Measurements from ENCODE around the gene TBX2.

DNA sequence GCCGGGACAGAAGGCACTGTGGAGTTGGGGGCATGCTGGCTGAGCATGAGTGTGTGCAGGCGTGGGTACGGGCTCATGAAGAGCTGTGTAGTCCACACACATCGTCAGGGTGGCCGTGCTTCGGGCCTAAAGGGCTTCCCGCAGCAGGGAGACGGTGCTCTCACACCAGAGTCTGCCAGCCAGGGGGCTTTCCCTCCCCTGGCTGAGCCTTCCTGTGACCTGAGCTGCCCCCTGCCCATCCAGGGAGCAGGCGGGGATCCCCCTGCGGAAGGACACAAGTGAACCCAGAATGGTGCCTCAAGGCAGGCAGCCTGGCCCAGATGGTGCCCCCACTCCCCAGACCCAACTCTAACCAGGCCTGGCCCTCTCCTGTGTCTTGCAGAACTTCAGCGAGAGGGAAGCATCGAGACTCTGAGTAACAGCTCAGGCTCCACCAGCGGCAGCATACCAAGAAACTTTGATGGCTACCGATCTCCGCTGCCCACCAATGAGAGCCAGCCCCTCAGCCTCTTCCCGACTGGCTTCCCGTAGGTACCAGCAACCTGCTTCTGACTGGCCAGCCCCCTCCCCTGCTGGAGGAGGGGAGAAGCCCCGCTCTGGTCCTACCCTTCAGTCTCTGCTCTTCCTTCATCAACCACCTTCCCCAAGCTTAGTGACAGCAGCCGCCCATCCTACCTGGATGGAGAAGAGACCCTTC is 7.9 kb upstream of the TBX2 start:
- no peak for TF ChIP-seq EZH2 (IDR thresholded peaks at IDR 0.05; ENCODE audit: low read length)
- TF ChIP-seq, protein P1, sequence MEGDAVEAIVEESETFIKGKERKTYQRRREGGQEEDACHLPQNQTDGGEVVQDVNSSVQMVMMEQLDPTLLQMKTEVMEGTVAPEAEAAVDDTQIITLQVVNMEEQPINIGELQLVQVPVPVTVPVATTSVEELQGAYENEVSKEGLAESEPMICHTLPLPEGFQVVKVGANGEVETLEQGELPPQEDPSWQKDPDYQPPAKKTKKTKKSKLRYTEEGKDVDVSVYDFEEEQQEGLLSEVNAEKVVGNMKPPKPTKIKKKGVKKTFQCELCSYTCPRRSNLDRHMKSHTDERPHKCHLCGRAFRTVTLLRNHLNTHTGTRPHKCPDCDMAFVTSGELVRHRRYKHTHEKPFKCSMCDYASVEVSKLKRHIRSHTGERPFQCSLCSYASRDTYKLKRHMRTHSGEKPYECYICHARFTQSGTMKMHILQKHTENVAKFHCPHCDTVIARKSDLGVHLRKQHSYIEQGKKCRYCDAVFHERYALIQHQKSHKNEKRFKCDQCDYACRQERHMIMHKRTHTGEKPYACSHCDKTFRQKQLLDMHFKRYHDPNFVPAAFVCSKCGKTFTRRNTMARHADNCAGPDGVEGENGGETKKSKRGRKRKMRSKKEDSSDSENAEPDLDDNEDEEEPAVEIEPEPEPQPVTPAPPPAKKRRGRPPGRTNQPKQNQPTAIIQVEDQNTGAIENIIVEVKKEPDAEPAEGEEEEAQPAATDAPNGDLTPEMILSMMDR (optimal IDR thresholded peaks at IDR 0.05 in 1 of 3, IDR thresholded peaks at IDR 0.05 in 1 of 3, conservative IDR thresholded peaks at IDR 0.05 in 1 of 3; ENCODE audit: extremely low read depth in 1 of 3, insufficient read depth in 2 of 3, low read length in 3 of 3), result no peak

Measured in keratinocyte (primary cell).